WTC11 (cell line): ENCODE results near the gene SLC6A2. TPM values are rescaled to one million over a fixed set of nuclear protein-coding genes. Genes with fewer than 3 reads are reported as not detected.

Source experiments
- ATAC-seq: fragments of 200-7000 bp; cut with Tn5 transposase; 2 replicates; pipeline ENCODE4 v1.10.0; 2021; ENCODE audit warnings: mild to moderate bottlenecking, moderate library complexity
- CTCF ChIA-PET: fragments of 300-600 bp; sonication (Branson Sonifier 250); formaldehyde crosslinking; loops from one replicate; lab custom pipeline; 2021; ENCODE audit warnings: antibody characterized with exemption; lab: Charles Lee
- POLR2A ChIA-PET: fragments of 350-600 bp; sonication (Branson Sonifier 250); formaldehyde crosslinking; loops from one replicate; lab custom pipeline; 2021; ENCODE audit warnings: antibody characterized with exemption; lab: Charles Lee
- DNase-seq: peaks from one replicate; pipeline ENCODE4 v3.0.0; 2021; ENCODE audit warnings: low spot score
- H3K27ac Mint-ChIP-seq: 2 replicates; pipeline ENCODE4 v1.8.0; 2021; ENCODE audit warnings: mixed read lengths
- H3K27me3 Mint-ChIP-seq: 2 replicates; pipeline ENCODE4 v1.8.0; 2021; ENCODE audit warnings: low read depth, mild to moderate bottlenecking, moderate library complexity, mixed read lengths
- H3K36me3 Mint-ChIP-seq: 2 replicates; pipeline ENCODE4 v1.8.0; 2021; ENCODE audit warnings: mixed read lengths
- H3K4me1 Mint-ChIP-seq: 2 replicates; pipeline ENCODE4 v1.8.0; 2022; ENCODE audit warnings: mixed read lengths
- H3K4me3 Mint-ChIP-seq: 2 replicates; pipeline ENCODE4 v1.8.0; 2021; ENCODE audit warnings: mild to moderate bottlenecking, moderate library complexity, mixed read lengths
- H3K9me3 Mint-ChIP-seq: 2 replicates; pipeline ENCODE4 v1.8.0; 2021; ENCODE audit warnings: mixed read lengths
- ATF1 ChIP-seq: sonication (generic); formaldehyde crosslinking; IDR thresholded peaks from 2 replicates; pipeline ENCODE4 v1.8.1; 2023; ENCODE audit warnings: mild to moderate bottlenecking, moderate library complexity, missing genetic modification reagents
- ELF4 ChIP-seq: sonication (generic); formaldehyde crosslinking; IDR thresholded peaks from 2 replicates; pipeline ENCODE4 v1.8.1; 2022; ENCODE audit warnings: low read depth, mild to moderate bottlenecking, moderate library complexity, missing genetic modification reagents
- FOXK1 ChIP-seq: sonication (generic); formaldehyde crosslinking; IDR thresholded peaks from 2 replicates; pipeline ENCODE4 v1.8.0; 2022; ENCODE audit warnings: mild to moderate bottlenecking, moderate library complexity, missing genetic modification reagents
- KAT7 ChIP-seq: sonication (generic); formaldehyde crosslinking; IDR thresholded peaks from 2 replicates; pipeline ENCODE4 v1.8.1; 2023; ENCODE audit warnings: missing genetic modification reagents, mild to moderate bottlenecking, borderline replicate concordance
- OVOL2 ChIP-seq: fragments of 250-450 bp; sonication (Bioruptor Pico); IDR thresholded peaks from 2 replicates; pipeline ENCODE4 v1.9.0; 2021; ENCODE audit warnings: mild to moderate bottlenecking, borderline replicate concordance
- SMAD3 ChIP-seq: sonication (generic); formaldehyde crosslinking; IDR thresholded peaks from 2 replicates; pipeline ENCODE4 v1.8.0; 2022; ENCODE audit warnings: missing genetic modification reagents, mild to moderate bottlenecking, borderline replicate concordance
- ZNF121 ChIP-seq: sonication (generic); formaldehyde crosslinking; IDR thresholded peaks from 2 replicates; pipeline ENCODE4 v1.8.0; 2023; ENCODE audit warnings: missing genetic modification reagents
- ZNF263 ChIP-seq: sonication (generic); formaldehyde crosslinking; IDR thresholded peaks from 2 replicates; pipeline ENCODE4 v1.8.1; 2022; ENCODE audit warnings: low read depth, mild to moderate bottlenecking, moderate library complexity, missing genetic modification reagents
- ZNF416 ChIP-seq: fragments of 250-450 bp; sonication (Bioruptor Pico); IDR thresholded peaks from 2 replicates; pipeline ENCODE4 v1.9.0; 2021; ENCODE audit warnings: mild to moderate bottlenecking, inconsistent platforms
- ZNF423 ChIP-seq: fragments of 250-450 bp; sonication (Bioruptor Pico); IDR thresholded peaks from 2 replicates; pipeline ENCODE4 v2.1.2; 2022; ENCODE audit warnings: mild to moderate bottlenecking, moderate library complexity
- ZNF671 ChIP-seq: fragments of 250-450 bp; sonication (Bioruptor Pico); IDR thresholded peaks from 2 replicates; pipeline ENCODE4 v1.8.0; 2021; ENCODE audit warnings: mild to moderate bottlenecking
- total RNA-seq: library from RNA; stranded (reverse); gene quantifications from 3 replicates; pipeline ENCODE4 v1.2.3, GENCODE V29; 2021
- TF ChIP-seq, protein P1 (sequence below): fragments of 250-450 bp; sonication (Bioruptor Pico); IDR thresholded peaks from 2 replicates; pipeline ENCODE4 v1.9.0; 2021; ENCODE audit warnings: mild to moderate bottlenecking
- TF ChIP-seq, protein P2 (sequence below): sonication (generic); formaldehyde crosslinking; IDR thresholded peaks from 2 replicates; pipeline ENCODE4 v1.8.0; 2022; ENCODE audit warnings: mild to moderate bottlenecking, missing genetic modification reagents
- TF ChIP-seq, protein P3 (sequence below): fragments of 250-450 bp; sonication (Bioruptor Pico); conservative IDR thresholded peaks from 2 replicates; pipeline ENCODE4 v1.9.0; 2021; ENCODE audit warnings: mild to moderate bottlenecking
- TF ChIP-seq, protein P4 (sequence below): sonication (generic); formaldehyde crosslinking; conservative IDR thresholded peaks from 2 replicates; pipeline ENCODE4 v1.8.1; 2023; ENCODE audit warnings: mild to moderate bottlenecking, low read depth, missing genetic modification reagents, moderate library complexity
- TF ChIP-seq, protein P5 (sequence below): sonication (generic); formaldehyde crosslinking; IDR thresholded peaks from 2 replicates; pipeline ENCODE4 v1.8.0; 2023; ENCODE audit warnings: missing genetic modification reagents, mild to moderate bottlenecking, borderline replicate concordance

SLC6A2 gene
- total RNA-seq, 1 experiment from 2014 or later, result 0.20 TPM

DNA sequence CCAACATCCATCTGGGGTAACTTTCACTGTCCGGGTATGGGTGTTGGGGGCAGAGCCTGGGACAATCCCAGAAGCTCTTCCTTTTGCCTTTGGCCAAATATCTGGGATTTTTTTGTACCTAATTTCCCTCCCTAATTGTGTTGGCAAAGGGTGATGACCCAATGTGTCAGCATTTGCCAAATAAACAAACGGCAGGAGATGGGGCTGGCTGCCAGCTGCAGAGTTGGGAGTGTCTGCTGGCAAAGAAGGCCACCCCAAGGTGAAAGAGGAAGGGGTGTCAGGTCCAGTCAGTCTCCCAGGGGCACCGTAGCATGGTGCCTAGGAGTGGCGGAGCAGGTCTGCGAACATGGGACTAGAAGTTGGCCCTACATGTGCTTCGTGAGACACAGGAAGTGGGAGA is 73.0 kb downstream of the SLC6A2 start:
- Mint-ChIP-seq H3K27ac (no peak overlapping the region), H3K27me3 (no peaks in the 10 kb centered on the region), H3K4me3 (no peak overlapping the region), H3K4me1 (no peaks in the 10 kb centered on the region), H3K36me3 (no peaks in the 10 kb centered on the region), H3K9me3 (peaks cover 15% of the 10 kb centered on the region)
- CTCF ChIA-PET, result no interaction called here
- POLR2A ChIA-PET, result no interaction called here
- TF ChIP-seq OVOL2 (no peak), ZNF263 (CRISPR knock-in tag) (no peak), ELF4 (CRISPR knock-in tag) (no peak), ZNF671 (CRISPR knock-in tag) (no peak), ZNF121 (CRISPR knock-in tag) (no peak), ATF1 (CRISPR knock-in tag) (no peak), ZNF423 (CRISPR knock-in tag) (no peak), SMAD3 (CRISPR knock-in tag) (no peak), FOXK1 (CRISPR knock-in tag) (no peak), ZNF416 (CRISPR knock-in tag) (no peak), KAT7 (CRISPR knock-in tag) (no peak)
- TF ChIP-seq, protein P1, sequence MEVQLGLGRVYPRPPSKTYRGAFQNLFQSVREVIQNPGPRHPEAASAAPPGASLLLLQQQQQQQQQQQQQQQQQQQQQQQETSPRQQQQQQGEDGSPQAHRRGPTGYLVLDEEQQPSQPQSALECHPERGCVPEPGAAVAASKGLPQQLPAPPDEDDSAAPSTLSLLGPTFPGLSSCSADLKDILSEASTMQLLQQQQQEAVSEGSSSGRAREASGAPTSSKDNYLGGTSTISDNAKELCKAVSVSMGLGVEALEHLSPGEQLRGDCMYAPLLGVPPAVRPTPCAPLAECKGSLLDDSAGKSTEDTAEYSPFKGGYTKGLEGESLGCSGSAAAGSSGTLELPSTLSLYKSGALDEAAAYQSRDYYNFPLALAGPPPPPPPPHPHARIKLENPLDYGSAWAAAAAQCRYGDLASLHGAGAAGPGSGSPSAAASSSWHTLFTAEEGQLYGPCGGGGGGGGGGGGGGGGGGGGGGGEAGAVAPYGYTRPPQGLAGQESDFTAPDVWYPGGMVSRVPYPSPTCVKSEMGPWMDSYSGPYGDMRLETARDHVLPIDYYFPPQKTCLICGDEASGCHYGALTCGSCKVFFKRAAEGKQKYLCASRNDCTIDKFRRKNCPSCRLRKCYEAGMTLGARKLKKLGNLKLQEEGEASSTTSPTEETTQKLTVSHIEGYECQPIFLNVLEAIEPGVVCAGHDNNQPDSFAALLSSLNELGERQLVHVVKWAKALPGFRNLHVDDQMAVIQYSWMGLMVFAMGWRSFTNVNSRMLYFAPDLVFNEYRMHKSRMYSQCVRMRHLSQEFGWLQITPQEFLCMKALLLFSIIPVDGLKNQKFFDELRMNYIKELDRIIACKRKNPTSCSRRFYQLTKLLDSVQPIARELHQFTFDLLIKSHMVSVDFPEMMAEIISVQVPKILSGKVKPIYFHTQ, result no peak
- TF ChIP-seq, protein P2, sequence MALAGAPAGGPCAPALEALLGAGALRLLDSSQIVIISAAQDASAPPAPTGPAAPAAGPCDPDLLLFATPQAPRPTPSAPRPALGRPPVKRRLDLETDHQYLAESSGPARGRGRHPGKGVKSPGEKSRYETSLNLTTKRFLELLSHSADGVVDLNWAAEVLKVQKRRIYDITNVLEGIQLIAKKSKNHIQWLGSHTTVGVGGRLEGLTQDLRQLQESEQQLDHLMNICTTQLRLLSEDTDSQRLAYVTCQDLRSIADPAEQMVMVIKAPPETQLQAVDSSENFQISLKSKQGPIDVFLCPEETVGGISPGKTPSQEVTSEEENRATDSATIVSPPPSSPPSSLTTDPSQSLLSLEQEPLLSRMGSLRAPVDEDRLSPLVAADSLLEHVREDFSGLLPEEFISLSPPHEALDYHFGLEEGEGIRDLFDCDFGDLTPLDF (CRISPR knock-in tag), result no peak
- TF ChIP-seq, protein P3, sequence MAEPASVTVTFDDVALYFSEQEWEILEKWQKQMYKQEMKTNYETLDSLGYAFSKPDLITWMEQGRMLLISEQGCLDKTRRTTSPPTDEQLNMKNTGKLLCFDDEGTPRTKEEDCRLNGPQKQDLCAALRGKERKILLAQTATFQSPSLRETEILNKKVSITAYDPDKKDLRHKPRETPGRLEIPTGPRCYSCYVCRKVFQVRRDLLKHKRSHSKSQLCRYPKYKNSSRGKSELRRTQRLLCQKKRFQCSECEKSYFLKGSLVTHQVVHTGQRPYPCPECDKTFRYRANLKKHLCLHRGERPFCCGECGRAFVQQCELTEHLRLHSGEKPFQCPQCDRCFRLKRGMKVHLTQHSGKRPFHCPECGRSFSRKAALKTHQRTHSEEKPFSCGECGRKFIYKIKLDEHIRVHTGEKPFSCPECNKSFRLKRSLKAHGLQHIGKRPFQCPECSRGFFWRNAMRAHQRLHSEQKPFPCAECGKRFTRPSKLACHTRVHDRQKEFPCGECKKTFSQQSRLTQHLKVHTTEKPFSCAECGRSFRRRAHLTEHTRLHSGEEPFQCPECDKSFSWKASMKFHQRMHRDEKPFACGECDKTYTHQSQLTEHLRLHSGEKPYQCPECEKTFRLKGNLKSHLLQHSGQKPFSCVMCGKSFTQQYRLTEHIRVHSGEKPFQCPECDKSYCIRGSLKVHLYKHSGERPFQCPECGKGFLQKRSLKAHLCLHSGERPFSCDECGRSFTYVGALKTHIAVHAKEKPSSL (CRISPR knock-in tag), result no peak
- TF ChIP-seq, protein P4, sequence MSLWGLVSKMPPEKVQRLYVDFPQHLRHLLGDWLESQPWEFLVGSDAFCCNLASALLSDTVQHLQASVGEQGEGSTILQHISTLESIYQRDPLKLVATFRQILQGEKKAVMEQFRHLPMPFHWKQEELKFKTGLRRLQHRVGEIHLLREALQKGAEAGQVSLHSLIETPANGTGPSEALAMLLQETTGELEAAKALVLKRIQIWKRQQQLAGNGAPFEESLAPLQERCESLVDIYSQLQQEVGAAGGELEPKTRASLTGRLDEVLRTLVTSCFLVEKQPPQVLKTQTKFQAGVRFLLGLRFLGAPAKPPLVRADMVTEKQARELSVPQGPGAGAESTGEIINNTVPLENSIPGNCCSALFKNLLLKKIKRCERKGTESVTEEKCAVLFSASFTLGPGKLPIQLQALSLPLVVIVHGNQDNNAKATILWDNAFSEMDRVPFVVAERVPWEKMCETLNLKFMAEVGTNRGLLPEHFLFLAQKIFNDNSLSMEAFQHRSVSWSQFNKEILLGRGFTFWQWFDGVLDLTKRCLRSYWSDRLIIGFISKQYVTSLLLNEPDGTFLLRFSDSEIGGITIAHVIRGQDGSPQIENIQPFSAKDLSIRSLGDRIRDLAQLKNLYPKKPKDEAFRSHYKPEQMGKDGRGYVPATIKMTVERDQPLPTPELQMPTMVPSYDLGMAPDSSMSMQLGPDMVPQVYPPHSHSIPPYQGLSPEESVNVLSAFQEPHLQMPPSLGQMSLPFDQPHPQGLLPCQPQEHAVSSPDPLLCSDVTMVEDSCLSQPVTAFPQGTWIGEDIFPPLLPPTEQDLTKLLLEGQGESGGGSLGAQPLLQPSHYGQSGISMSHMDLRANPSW (CRISPR knock-in tag), result no peak
- TF ChIP-seq, protein P5, sequence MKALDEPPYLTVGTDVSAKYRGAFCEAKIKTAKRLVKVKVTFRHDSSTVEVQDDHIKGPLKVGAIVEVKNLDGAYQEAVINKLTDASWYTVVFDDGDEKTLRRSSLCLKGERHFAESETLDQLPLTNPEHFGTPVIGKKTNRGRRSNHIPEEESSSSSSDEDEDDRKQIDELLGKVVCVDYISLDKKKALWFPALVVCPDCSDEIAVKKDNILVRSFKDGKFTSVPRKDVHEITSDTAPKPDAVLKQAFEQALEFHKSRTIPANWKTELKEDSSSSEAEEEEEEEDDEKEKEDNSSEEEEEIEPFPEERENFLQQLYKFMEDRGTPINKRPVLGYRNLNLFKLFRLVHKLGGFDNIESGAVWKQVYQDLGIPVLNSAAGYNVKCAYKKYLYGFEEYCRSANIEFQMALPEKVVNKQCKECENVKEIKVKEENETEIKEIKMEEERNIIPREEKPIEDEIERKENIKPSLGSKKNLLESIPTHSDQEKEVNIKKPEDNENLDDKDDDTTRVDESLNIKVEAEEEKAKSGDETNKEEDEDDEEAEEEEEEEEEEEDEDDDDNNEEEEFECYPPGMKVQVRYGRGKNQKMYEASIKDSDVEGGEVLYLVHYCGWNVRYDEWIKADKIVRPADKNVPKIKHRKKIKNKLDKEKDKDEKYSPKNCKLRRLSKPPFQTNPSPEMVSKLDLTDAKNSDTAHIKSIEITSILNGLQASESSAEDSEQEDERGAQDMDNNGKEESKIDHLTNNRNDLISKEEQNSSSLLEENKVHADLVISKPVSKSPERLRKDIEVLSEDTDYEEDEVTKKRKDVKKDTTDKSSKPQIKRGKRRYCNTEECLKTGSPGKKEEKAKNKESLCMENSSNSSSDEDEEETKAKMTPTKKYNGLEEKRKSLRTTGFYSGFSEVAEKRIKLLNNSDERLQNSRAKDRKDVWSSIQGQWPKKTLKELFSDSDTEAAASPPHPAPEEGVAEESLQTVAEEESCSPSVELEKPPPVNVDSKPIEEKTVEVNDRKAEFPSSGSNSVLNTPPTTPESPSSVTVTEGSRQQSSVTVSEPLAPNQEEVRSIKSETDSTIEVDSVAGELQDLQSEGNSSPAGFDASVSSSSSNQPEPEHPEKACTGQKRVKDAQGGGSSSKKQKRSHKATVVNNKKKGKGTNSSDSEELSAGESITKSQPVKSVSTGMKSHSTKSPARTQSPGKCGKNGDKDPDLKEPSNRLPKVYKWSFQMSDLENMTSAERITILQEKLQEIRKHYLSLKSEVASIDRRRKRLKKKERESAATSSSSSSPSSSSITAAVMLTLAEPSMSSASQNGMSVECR (CRISPR knock-in tag), result no peak
- no peak for DNase-seq
- no peak for ATAC-seq
